ENCODE results near the gene HSDL2. TPM values are rescaled to one million over a fixed set of nuclear protein-coding genes. Genes with fewer than 3 reads are reported as not detected.
A peak's percentile ranks its signal among the peaks of the same experiment; 100 is the strongest.

Gene HSDL2
- 27.6 TPM for polyA plus RNA-seq (2013)

DNA sequence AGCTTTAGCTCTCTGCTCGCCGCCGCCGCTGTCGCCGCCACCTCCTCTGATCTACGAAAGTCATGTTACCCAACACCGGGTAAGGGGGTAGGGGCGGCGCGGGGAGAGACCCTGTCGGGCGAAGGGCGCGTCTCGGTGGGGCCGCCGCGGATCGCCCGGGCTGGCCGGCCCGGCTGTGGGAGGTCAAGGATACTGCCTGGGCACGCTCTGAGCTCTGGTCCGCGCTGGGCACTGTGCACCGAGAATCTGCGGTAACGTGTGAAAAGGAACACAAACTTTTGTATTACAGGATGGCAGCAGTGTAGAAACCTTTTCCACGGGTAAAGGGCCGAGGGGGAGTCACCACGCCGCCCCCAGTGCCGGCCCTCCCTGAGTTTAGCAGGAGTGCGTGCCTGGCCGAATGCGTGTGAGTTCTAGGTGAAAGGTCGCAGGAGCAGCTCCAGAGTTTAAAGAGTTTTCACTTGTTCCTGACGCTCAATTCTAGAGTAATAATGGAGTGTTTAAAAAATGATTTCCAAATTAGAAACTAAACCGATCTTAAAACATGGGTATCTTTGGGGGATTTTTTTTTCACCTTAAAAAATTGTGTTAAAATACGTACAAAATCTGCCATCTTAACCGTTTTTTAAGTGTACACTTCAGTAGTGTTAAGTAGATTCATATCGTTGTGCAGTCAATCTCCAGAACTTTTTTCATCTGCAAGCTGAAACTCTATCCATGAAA, at the start of gene HSDL2:
TSS of gene HSDL2 (plus strand) at position 7 of the 723 bp plus-strand sequence. CDS start at position 63, 56 bp downstream.
- Histone ChIP-seq H3K4me3 (ENCODE audit: control insufficient read depth in 1 of 7, extremely low read depth in 1 of 7, insufficient read depth in 4 of 7, low read depth in 2 of 7, low read length in 6 of 7) (peak within 1 kb of the TSS; percentile 91 to 98 (median 93)), H3K9me3 (ENCODE audit: control extremely low read depth in 1 of 5, control insufficient read depth in 4 of 5, insufficient read depth in 2 of 5, low read depth in 1 of 5, low read length in 4 of 5) (no peaks in the 10 kb centered on the region), H3K27ac (ENCODE audit: insufficient read depth in 1 of 2, low read depth in 1 of 2, low read length in 2 of 2, poor library complexity in 1 of 2, severe bottlenecking in 2 of 2) (peak within 1 kb of the TSS; percentile 79 to 94), H3K27me3 (replicated peaks in 2 of 5; ENCODE audit: control insufficient read depth in 4 of 5, insufficient read depth in 5 of 5, low read length in 4 of 5) (no peaks in the 10 kb centered on the region), H3K36me3 (ENCODE audit: control insufficient read depth in 4 of 4, insufficient read depth in 4 of 4, low read length in 3 of 4) (peaks cover 0 to 2% (median under 1%) of the 10 kb centered on the region in 4 experiments), H3K4me1 (ENCODE audit: control extremely low read depth in 1 of 4, control insufficient read depth in 4 of 4, insufficient read depth in 4 of 4, low read length in 3 of 4) (peaks cover 11 to 48% (median 32%) of the 10 kb centered on the region in 4 experiments)
- peak; percentile 14 to 58 (median 49) for DNase-seq
- 0% methylated on average over 37 of the region's 43 CpGs for WGBS (ENCODE audit: insufficient coverage)
- POLR2A ChIA-PET: interaction anchor here (0.6 to 0.8 kb wide), 2 partner anchors 107 to 338 kb away, joined by 3 read pairs; partner anchors contain the start of gene INIP
- CTCF ChIA-PET: interaction anchor here (1.6 to 1.7 kb wide), 2 partner anchors 19 to 282 kb away, joined by 6 to 12 read pairs; no protein-coding TSS in a partner anchor

DNA sequence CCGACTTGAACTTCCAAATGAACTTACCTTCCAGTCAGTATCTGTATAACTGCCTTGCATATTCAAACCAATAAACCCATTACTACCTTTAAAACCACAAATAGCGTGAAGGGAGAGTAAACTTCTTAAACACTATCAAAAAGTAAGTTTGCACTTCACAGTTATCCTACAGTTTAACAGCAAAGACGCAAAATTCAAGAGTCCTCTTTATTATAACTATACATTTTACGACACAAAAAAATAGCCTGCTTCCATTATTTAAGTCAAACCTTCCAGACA, 48.3 kb upstream of the HSDL2 start:
- Histone ChIP-seq H3K4me1 (ENCODE audit: control extremely low read depth in 1 of 4, control insufficient read depth in 4 of 4, insufficient read depth in 4 of 4, low read length in 3 of 4) (peaks cover 11 to 46% (median 38%) of the 10 kb centered on the region in 4 experiments), H3K4me3 (ENCODE audit: control insufficient read depth in 1 of 7, extremely low read depth in 1 of 7, insufficient read depth in 4 of 7, low read depth in 2 of 7, low read length in 6 of 7) (peak overlapping the region in 6 of 7 experiments; percentile 48 to 99 (median 90)), H3K36me3 (ENCODE audit: control insufficient read depth in 4 of 4, insufficient read depth in 4 of 4, low read length in 3 of 4) (no peaks in the 10 kb centered on the region), H3K27ac (ENCODE audit: insufficient read depth in 1 of 2, low read depth in 1 of 2, low read length in 2 of 2, poor library complexity in 1 of 2, severe bottlenecking in 2 of 2) (peak overlapping the region; percentile 64 to 90), H3K27me3 (replicated peaks in 2 of 5; ENCODE audit: control insufficient read depth in 4 of 5, insufficient read depth in 5 of 5, low read length in 4 of 5) (no peaks in the 10 kb centered on the region), H3K9me3 (ENCODE audit: control extremely low read depth in 1 of 5, control insufficient read depth in 4 of 5, insufficient read depth in 2 of 5, low read depth in 1 of 5, low read length in 4 of 5) (no peaks in the 10 kb centered on the region)
- ChIA-PET CTCF (interaction anchor here (1.2 to 1.5 kb wide), 3 partner anchors 8 to 19 kb away, joined by 4 to 5 read pairs (median 5); no protein-coding TSS in a partner anchor), POLR2A (interaction anchor here (1.6 kb wide), 1 partner anchor 157 kb away, joined by 5 read pairs; the partner anchor contains the start of gene SUSD1)
- 46% methylated on average over 2 of the region's 4 CpGs for WGBS (ENCODE audit: insufficient coverage)
- peak in 1 of 3 donors; percentile 43 for DNase-seq

DNA sequence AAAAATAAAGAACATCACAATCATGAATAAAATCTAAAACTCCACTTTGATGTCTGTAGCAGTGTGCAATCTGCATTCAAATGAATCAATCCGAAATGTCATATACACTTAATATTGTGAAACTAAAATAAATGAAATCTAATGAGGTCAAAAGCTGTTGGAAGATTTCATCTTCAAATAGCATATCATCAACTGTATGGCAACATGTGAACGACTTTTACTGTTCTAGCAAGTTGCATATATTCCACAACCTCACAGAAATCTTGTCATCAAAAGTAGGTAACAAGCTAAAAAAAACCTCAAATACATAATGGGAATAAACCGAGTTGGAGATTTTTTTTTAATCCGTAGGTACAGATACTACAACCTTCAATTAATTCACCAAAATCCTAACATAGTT, 47.7 kb upstream of the HSDL2 start:
- H3K27ac ChIP-seq (ENCODE audit: insufficient read depth in 1 of 2, low read depth in 1 of 2, low read length in 2 of 2, poor library complexity in 1 of 2, severe bottlenecking in 2 of 2): peak overlapping the region; percentile 68 to 90
- no peaks in the 10 kb centered on the region for H3K27me3 ChIP-seq (replicated peaks in 2 of 5; ENCODE audit: control insufficient read depth in 4 of 5, insufficient read depth in 5 of 5, low read length in 4 of 5)
- no peaks in the 10 kb centered on the region for H3K36me3 ChIP-seq (ENCODE audit: control insufficient read depth in 4 of 4, insufficient read depth in 4 of 4, low read length in 3 of 4)
- CTCF ChIA-PET: interaction anchor here (1.2 to 1.6 kb wide), 4 partner anchors 9 to 37 kb away, joined by 4 to 5 read pairs (median 4); no protein-coding TSS in a partner anchor
- H3K9me3 ChIP-seq (ENCODE audit: control extremely low read depth in 1 of 5, control insufficient read depth in 4 of 5, insufficient read depth in 2 of 5, low read depth in 1 of 5, low read length in 4 of 5): no peaks in the 10 kb centered on the region
- DNase-seq: peak in 1 of 3 donors; percentile 25
- POLR2A ChIA-PET: interaction anchor here (1.6 kb wide), 1 partner anchor 157 kb away, joined by 5 read pairs; the partner anchor contains the start of gene SUSD1
- 0% methylated on average over 2 of the region's 4 CpGs for WGBS (ENCODE audit: insufficient coverage)
- H3K4me1 ChIP-seq (ENCODE audit: control extremely low read depth in 1 of 4, control insufficient read depth in 4 of 4, insufficient read depth in 4 of 4, low read length in 3 of 4): peaks cover 11 to 46% (median 38%) of the 10 kb centered on the region in 4 experiments
- H3K4me3 ChIP-seq (ENCODE audit: control insufficient read depth in 1 of 7, extremely low read depth in 1 of 7, insufficient read depth in 4 of 7, low read depth in 2 of 7, low read length in 6 of 7): peak overlapping the region in 6 of 7 experiments; percentile 86 to 99 (median 92)

DNA sequence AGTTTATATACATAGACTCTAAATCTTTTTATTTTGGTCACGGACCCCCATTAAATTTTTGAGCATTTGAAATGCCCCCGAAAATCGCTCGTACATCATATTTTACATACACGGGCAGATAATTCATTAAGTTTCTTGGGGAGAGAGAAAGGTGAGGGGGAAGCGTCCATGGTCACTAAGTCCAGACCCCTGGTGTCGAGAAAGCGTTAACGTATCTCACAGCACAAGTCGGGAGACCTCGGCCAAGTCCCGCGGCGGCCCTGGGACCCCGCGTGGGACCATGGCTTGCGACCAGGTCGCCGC, 47.3 kb upstream of the HSDL2 start:
- H3K4me3 ChIP-seq (ENCODE audit: control insufficient read depth in 1 of 7, extremely low read depth in 1 of 7, insufficient read depth in 4 of 7, low read depth in 2 of 7, low read length in 6 of 7): peak overlapping the region; percentile 86 to 100 (median 92)
- DNase-seq: no peak
- H3K36me3 ChIP-seq (ENCODE audit: control insufficient read depth in 4 of 4, insufficient read depth in 4 of 4, low read length in 3 of 4): no peaks in the 10 kb centered on the region
- peaks cover 11 to 42% (median 37%) of the 10 kb centered on the region in 4 experiments for H3K4me1 ChIP-seq (ENCODE audit: control extremely low read depth in 1 of 4, control insufficient read depth in 4 of 4, insufficient read depth in 4 of 4, low read length in 3 of 4)
- H3K9me3 ChIP-seq (ENCODE audit: control extremely low read depth in 1 of 5, control insufficient read depth in 4 of 5, insufficient read depth in 2 of 5, low read depth in 1 of 5, low read length in 4 of 5): no peaks in the 10 kb centered on the region
- H3K27ac ChIP-seq (ENCODE audit: insufficient read depth in 1 of 2, low read depth in 1 of 2, low read length in 2 of 2, poor library complexity in 1 of 2, severe bottlenecking in 2 of 2): peak overlapping the region; percentile 68 to 90
- 0% methylated on average over 15 of the region's 19 CpGs for WGBS (ENCODE audit: insufficient coverage)
- H3K27me3 ChIP-seq (replicated peaks in 2 of 5; ENCODE audit: control insufficient read depth in 4 of 5, insufficient read depth in 5 of 5, low read length in 4 of 5): no peaks in the 10 kb centered on the region
- ChIA-PET CTCF (interaction anchor here (1.2 to 1.6 kb wide), 4 partner anchors 9 to 37 kb away, joined by 4 to 5 read pairs (median 4); no protein-coding TSS in a partner anchor), POLR2A (interaction anchor here (0.6 to 1.6 kb wide), 3 partner anchors 105 to 158 kb away, joined by 3 to 5 read pairs (median 4); partner anchors contain the start of gene SUSD1)

DNA sequence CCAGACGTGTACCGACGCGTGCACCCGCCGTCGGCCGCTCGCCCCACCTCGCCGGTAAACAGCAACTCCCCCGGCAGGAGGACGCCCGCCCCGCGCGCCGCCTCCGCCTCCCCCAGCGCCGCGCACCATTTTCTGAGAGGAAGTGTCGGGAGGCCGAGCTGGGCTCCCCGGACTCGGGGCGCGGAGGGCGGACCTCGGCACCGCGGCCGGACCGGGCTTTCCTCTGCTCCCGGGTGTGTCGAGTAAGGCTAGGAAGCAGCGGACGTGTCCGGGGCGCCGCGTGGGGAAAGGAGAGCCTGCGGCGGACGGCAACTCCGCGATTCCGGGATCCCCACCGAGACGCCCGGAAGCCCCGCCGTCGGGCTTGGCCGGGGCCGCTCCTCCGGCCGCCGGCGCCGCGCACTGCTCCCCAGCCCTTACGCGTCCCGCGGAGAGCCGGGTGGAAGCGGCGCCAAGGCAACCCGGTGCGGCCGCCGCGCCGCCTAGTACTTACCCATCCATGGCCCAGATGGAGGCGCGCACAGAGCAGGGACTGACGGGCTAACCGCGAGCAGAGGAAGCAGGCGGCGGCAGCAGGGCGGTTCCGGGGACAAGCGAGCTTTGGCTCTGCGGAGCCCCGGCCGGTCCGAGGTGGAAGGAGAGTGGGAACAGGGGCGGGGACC, 46.8 kb upstream of the HSDL2 start, which contains the start of gene PTBP3:
TSS of gene PTBP3 (minus strand) at position 643 of the 662 bp plus-strand sequence. CDS start 35,754 bp downstream, outside the sequence.
- Histone ChIP-seq H3K4me1 (ENCODE audit: control extremely low read depth in 1 of 4, control insufficient read depth in 4 of 4, insufficient read depth in 4 of 4, low read length in 3 of 4) (peaks cover 11 to 37% (median 34%) of the 10 kb centered on the region in 4 experiments), H3K27ac (ENCODE audit: insufficient read depth in 1 of 2, low read depth in 1 of 2, low read length in 2 of 2, poor library complexity in 1 of 2, severe bottlenecking in 2 of 2) (peak within 1 kb of the TSS; percentile 68 to 92), H3K4me3 (ENCODE audit: control insufficient read depth in 1 of 7, extremely low read depth in 1 of 7, insufficient read depth in 4 of 7, low read depth in 2 of 7, low read length in 6 of 7) (peak within 1 kb of the TSS; percentile 86 to 100 (median 92)), H3K9me3 (ENCODE audit: control extremely low read depth in 1 of 5, control insufficient read depth in 4 of 5, insufficient read depth in 2 of 5, low read depth in 1 of 5, low read length in 4 of 5) (no peaks in the 10 kb centered on the region), H3K36me3 (ENCODE audit: control insufficient read depth in 4 of 4, insufficient read depth in 4 of 4, low read length in 3 of 4) (no peaks in the 10 kb centered on the region), H3K27me3 (replicated peaks in 2 of 5; ENCODE audit: control insufficient read depth in 4 of 5, insufficient read depth in 5 of 5, low read length in 4 of 5) (no peaks in the 10 kb centered on the region)
- POLR2A ChIA-PET: interaction anchor here (0.6 to 1.6 kb wide), 6 partner anchors 69 to 461 kb away, joined by 3 to 5 read pairs (median 4); partner anchors contain the start of gene SUSD1
- 0% methylated on average over 77 of the region's 90 CpGs for WGBS (ENCODE audit: insufficient coverage)
- DNase-seq: peak; percentile 83 to 90 (median 84)
- CTCF ChIA-PET: interaction anchor here (0.7 to 1.6 kb wide), 11 partner anchors 10 to 236 kb away, joined by 3 to 7 read pairs (median 3); no protein-coding TSS in a partner anchor

DNA sequence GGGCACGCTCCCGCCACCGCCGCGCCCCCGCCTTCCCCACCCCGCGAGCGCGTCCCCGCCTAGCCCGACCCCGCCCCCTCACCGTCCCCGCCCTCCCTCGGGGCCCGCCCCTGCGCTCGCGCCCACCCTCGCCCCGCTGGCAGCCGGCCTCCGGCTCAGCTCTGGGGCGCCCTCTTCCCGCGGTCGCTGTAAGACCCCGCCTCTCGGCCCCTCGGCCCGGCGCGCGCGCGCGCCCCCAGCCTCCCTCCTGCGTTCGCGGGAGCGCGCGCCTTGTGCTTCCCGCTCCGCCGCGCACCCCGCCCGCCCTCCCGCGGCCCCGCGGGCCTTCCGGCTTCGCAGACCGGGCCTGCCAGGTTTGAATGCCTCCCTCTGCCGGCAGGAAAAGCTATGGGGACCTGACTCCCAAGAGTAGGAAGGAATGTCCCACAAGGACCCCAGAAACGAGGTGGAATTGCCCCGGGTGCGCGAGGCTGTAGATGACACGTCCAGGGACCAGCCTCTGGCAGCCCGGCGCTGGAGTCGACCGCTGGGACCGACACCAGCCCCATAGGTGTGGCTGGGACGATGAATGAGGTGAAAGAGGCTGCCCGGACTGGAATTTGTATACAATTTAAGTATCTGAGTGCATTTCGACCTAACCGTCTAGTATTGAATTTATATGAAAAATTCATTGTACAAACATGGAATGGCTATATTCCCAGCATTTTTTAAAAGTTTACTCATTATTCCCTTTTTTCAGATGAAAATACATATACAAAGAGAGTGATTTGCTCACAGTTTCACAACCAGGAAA, 46.1 kb upstream of the HSDL2 start:
- WGBS (ENCODE audit: insufficient coverage): under 1% methylated on average over 41 of the region's 72 CpGs
- Histone ChIP-seq H3K27ac (ENCODE audit: insufficient read depth in 1 of 2, low read depth in 1 of 2, low read length in 2 of 2, poor library complexity in 1 of 2, severe bottlenecking in 2 of 2) (peak overlapping the region; percentile 68 to 92), H3K4me1 (ENCODE audit: control extremely low read depth in 1 of 4, control insufficient read depth in 4 of 4, insufficient read depth in 4 of 4, low read length in 3 of 4) (peaks cover 9 to 35% (median 32%) of the 10 kb centered on the region in 4 experiments), H3K4me3 (ENCODE audit: control insufficient read depth in 1 of 7, extremely low read depth in 1 of 7, insufficient read depth in 4 of 7, low read depth in 2 of 7, low read length in 6 of 7) (peak overlapping the region; percentile 86 to 100 (median 92)), H3K27me3 (replicated peaks in 2 of 5; ENCODE audit: control insufficient read depth in 4 of 5, insufficient read depth in 5 of 5, low read length in 4 of 5) (no peaks in the 10 kb centered on the region), H3K9me3 (ENCODE audit: control extremely low read depth in 1 of 5, control insufficient read depth in 4 of 5, insufficient read depth in 2 of 5, low read depth in 1 of 5, low read length in 4 of 5) (no peaks in the 10 kb centered on the region), H3K36me3 (ENCODE audit: control insufficient read depth in 4 of 4, insufficient read depth in 4 of 4, low read length in 3 of 4) (no peaks in the 10 kb centered on the region)
- CTCF ChIA-PET: interaction anchor here (0.7 to 1.2 kb wide), 9 partner anchors 13 to 237 kb away, joined by 3 to 7 read pairs (median 3); no protein-coding TSS in a partner anchor
- peak; percentile 95 to 97 (median 97) for DNase-seq
- POLR2A ChIA-PET: interaction anchor here (0.6 to 1.2 kb wide), 4 partner anchors 69 to 460 kb away, joined by 3 to 4 read pairs (median 4); partner anchors contain the start of gene SUSD1

All from common myeloid progenitor, CD34-positive (primary cell).